BE2C (cell line): ENCODE measurements around the gene TCF7L1.
"Not testable (repeated sequence)": the region's sequence is repeated elsewhere in the genome, so short reads cannot be mapped to it uniquely, and the experiment has no call there.

ENCODE experiments used
- DNase-seq: peaks from one replicate; pipeline ENCODE4 v3.0.0-alpha.2; 2020
- H3K27me3 ChIP-seq: fragments of 250-450 bp; sonication (Bioruptor Pico); 2 replicates; pipeline ENCODE4 v1.5.1; 2020; ENCODE audit warnings: mild to moderate bottlenecking
- H3K36me3 ChIP-seq: fragments of 250-450 bp; sonication (Bioruptor Pico); 2 replicates; pipeline ENCODE4 v1.5.1; 2020; ENCODE audit warnings: mild to moderate bottlenecking
- H3K4me1 ChIP-seq: fragments of 250-450 bp; sonication (Bioruptor Pico); 2 replicates; pipeline ENCODE4 v1.5.1; 2020
- H3K4me3 ChIP-seq: 2 replicates; pipeline ENCODE4 v1.5.1; 2011; ENCODE audit warnings: low read depth, low read length
- H3K9me3 ChIP-seq: fragments of 250-450 bp; sonication (Bioruptor Pico); 2 replicates; pipeline ENCODE4 v1.5.1; 2020
- TF ChIP-seq, protein P1 (sequence below): IDR thresholded peaks from 2 replicates; pipeline ENCODE4 v1.5.1; 2012; ENCODE audit warnings: mild to moderate bottlenecking, low read depth, low read length

TCF7L1 gene

DNA sequence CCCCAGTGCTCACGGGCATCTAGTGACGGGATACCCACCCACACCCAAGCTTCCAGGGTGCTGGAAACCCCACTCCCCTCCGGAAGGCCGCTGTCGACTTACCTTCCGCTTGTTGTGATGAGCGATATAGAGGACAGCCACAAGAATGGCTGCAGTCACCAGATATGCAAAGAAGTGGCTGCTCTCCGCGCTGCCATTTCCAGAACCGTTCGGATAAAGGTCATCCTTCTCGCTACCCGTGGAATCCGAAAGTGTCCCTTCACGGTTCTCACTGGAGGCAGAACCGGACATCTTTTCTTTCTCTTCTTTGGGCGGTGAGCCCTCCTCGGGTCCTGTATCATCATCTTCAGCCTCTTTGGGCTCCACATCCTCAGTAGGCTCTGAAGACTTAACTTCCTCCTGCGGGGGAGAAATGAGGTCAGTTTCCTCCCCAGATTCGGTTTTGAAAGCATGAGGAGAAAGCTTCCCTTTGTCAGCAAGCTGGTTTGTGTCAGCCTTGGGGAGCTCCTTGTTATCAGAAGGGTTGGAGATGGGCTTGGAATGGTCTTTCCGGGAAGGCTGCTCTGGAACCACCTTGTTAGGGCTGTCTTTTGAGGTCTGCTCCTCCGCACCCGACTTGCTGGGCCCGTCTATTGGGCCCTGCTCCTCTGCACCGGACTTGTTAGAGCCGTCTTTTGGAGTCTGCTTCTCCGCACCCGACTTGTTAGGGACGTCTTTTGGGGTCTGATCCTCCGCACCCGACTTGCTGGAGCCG lies 193.4 kb downstream of the TCF7L1 start:
- DNase-seq, result no peak
- H3K4me1 ChIP-seq, result no peaks in the 10 kb centered on the region
- TF ChIP-seq, protein P1, sequence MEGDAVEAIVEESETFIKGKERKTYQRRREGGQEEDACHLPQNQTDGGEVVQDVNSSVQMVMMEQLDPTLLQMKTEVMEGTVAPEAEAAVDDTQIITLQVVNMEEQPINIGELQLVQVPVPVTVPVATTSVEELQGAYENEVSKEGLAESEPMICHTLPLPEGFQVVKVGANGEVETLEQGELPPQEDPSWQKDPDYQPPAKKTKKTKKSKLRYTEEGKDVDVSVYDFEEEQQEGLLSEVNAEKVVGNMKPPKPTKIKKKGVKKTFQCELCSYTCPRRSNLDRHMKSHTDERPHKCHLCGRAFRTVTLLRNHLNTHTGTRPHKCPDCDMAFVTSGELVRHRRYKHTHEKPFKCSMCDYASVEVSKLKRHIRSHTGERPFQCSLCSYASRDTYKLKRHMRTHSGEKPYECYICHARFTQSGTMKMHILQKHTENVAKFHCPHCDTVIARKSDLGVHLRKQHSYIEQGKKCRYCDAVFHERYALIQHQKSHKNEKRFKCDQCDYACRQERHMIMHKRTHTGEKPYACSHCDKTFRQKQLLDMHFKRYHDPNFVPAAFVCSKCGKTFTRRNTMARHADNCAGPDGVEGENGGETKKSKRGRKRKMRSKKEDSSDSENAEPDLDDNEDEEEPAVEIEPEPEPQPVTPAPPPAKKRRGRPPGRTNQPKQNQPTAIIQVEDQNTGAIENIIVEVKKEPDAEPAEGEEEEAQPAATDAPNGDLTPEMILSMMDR, result no peak
- H3K36me3 ChIP-seq, result peaks cover 19% of the 10 kb centered on the region
- H3K27me3 ChIP-seq, result no peaks in the 10 kb centered on the region
- H3K9me3 ChIP-seq, result no peaks in the 10 kb centered on the region
- peak overlapping the region; percentile 81 for H3K4me3 ChIP-seq

DNA sequence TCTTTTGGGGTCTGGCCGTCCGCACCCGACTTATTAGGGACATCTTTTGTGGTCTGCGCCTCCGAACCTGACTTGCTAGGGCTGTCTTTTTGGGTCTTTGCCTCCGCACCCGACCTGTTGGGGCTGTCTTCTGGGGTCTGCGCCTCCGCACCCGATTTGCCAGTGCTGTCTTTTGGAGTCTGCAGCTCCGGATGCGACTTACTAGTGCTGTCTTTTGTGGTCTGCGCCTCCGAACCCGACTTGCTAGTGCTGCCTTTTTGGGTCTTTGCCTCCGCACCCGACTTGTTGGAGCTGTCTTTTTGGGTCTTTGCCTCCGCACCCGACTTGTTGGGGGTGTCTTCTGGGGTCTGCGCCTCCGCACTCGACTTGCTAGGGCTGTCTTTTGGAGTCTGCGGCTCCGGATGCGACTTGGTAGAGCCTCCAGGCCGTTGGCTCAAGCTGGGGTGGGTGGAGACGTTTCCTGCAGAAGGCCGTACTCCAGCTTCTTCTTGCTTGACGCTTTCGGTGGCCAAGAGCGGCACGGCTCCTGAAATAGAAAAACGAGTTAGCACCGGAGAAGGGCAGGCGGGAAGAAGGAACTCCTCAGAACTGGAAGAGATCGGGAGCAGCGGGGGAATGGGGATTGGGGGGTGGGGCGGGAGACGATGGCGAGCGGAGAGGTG lies 194.1 kb downstream of the TCF7L1 start:
- H3K36me3 ChIP-seq, result peaks cover 19% of the 10 kb centered on the region
- H3K4me1 ChIP-seq, result no peaks in the 10 kb centered on the region
- TF ChIP-seq, protein P1, result no peak
- no peaks in the 10 kb centered on the region for H3K9me3 ChIP-seq
- H3K4me3 ChIP-seq, result peak overlapping the region; percentile 81
- no peak for DNase-seq
- no peaks in the 10 kb centered on the region for H3K27me3 ChIP-seq

DNA sequence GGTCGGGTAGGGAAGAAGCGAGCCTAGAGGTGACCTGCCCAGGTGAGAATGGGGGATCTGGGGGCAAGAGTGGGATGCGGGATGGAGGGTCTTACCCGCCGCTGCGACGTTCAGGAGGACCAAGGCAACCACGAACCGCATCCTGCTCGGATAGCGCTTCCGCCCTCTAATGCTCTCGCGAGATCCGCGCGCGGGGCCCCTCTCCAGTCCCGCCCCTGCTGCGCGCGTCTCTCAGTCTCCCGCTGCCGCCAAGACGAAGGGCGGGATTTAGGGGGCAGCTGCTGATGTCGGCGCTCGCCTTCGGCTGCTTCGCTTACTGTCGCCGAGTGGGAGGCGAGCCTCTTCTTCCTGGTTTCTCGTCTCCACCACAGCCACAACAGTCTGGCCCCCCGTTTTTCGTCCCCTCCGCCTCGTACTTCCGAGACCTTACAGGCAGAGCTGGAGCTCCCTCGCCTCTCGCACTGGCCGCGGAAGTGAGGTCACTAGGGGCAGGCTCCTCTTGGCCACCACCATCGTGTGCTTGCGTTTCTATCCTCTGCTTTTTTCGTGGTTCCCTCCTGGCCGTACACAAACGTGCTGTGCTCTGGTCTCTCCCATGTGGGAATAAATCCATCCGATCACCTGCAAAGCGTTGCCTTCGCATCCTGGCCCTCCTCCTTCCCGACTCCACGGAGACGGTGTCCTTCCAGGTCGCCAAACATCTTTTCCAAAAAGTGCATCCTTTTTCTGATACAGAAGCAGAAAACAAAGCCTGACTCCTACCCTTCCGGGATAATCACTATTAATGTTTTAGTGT lies 194.8 kb downstream of the TCF7L1 start, which contains the start of gene TGOLN2:
TSS of gene TGOLN2 (minus strand) at position 168 of the 796 bp plus-strand sequence. CDS start at position 141, 27 bp downstream.
- Histone ChIP-seq H3K4me3 (peak within 1 kb of the TSS; percentile 81), H3K27me3 (no peaks in the 10 kb centered on the region), H3K9me3 (no peaks in the 10 kb centered on the region), H3K36me3 (peaks cover 16% of the 10 kb centered on the region), H3K4me1 (no peaks in the 10 kb centered on the region)
- DNase-seq, result peak; percentile 89
- TF ChIP-seq, protein P1, result no peak

DNA sequence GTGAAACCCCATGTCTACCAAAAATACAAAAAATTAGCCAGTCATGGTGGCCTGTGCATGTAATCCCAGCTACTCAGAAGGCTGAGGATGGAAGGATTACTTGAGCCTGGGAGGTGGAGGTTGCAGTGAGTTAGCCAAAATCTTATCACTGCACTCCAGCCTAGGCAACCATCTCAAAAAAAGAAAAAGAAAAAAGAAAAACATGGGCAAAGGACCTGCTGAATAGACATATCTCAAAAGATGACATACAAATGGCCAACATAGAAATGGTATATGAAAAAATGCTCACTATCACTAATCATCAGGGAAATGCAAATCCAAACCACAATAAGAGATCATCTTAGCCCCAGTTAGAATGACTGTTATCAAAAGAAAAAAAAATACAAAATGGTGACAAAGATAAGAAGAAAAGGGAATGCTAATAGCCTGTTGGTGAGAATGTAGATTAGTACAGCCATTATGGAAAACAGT lies 196.0 kb downstream of the TCF7L1 start:
- Histone ChIP-seq H3K4me3 (no peak overlapping the region), H3K4me1 (no peaks in the 10 kb centered on the region), H3K9me3 (no peaks in the 10 kb centered on the region), H3K27me3 (no peaks in the 10 kb centered on the region), H3K36me3 (0 out of 2 replicates have a peak, but pooled peaks cover 5% of the 10 kb centered on the region)
- DNase-seq, result no peak
- TF ChIP-seq, protein P1, result no peak

DNA sequence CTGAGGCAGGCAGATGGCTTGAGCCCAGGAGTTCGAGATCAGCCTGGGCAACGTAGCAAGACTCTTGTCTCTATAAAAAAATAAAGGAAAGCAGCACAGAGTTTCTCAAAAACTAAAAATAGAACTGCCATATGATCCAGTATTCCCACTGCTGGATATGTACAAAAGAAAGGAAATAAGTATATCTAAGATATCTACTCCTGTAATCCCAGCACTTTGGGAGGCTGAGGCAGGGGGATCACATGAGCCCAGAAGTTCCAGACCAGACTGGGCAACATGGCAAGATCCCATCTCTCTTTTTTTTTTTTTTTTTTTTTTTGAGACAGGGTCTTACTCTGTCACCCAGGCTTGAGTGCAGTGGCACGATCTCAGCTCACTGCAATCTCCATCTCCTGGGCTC lies 196.5 kb downstream of the TCF7L1 start:
- H3K4me1 ChIP-seq, H3K4me3 ChIP-seq, H3K36me3 ChIP-seq, H3K27me3 ChIP-seq, DNase-seq, H3K9me3 ChIP-seq: not testable (repeated sequence)

DNA sequence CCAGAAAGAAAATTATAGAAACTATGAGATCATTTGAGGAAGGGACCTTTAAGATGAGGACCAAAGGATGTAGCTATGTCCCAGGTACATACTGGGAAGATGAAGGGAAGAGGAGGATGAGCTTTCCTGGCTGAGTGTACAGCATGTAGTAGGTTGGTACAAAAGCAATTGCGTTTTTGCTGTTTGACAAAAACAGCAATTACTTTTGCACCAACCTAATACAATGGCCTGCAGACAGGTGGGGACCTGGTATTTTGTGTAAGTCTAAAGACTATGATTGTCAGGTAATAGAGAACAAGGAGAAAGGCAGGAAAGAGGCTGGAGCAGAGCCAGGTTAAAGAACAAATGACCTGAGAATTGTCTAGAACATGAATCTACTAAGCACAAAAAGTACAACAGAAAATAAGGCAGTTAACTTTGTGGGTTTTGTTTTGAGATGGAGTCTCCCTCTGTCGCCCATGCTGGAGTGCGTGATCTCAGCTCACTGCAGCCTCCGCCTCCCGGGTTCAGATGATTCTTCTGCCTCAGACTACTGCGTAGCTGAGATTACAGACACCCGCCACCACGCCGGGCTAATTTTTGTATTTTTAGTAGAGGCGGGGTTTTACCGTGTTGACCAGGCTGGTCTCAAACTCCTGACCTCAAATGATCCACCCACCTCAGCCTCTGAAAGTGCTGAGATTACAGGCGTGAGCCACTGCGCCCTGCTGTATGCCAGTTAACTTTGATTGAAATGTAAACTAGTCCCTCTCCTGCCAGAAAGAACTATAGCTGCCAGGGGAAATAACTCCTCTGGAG lies 197.8 kb downstream of the TCF7L1 start:
- H3K4me1 ChIP-seq, result no peaks in the 10 kb centered on the region
- DNase-seq, result no peak
- H3K36me3 ChIP-seq, result no peaks in the 10 kb centered on the region

DNA sequence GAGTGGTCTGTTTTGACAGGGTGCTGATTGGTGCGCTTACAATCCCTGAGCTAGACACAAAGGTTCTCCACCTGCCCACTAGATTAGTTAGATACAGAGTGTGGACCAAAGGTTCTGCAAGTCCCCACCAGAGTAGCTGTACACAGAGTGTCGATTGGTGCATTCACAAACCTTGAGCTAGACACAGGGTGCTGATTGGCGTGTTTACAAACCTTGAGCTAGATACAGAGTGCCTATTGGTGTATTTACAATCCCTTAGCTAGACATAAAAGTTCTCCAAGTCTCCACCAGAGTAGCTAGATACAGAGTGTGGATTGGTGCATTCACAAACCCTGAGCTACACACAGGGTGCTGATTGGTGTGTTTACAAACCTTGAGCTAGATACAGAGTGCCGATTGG lies 200.7 kb downstream of the TCF7L1 start:
- not testable (repeated sequence) for H3K36me3 ChIP-seq, H3K9me3 ChIP-seq, DNase-seq, H3K4me3 ChIP-seq, H3K4me1 ChIP-seq, H3K27me3 ChIP-seq

More for the DNA sequence above, 197.8 kb downstream of the TCF7L1 start:
- H3K4me3 ChIP-seq, result no peak overlapping the region
- TF ChIP-seq, protein P1, result no peak
- H3K9me3 ChIP-seq, result no peaks in the 10 kb centered on the region
- no peaks in the 10 kb centered on the region for H3K27me3 ChIP-seq
